HG02642 (cell line): ENCODE data around the gene CAPN3.

ENCODE experiments used
- ATAC-seq: cut with Tn5 transposase; IDR thresholded peaks from one replicate; pipeline ENCODE4 v1.9.1; 2021; ENCODE audit warnings: mild to moderate bottlenecking; ENCODE audit not compliant: unreplicated experiment, poor library complexity

Gene CAPN3

DNA sequence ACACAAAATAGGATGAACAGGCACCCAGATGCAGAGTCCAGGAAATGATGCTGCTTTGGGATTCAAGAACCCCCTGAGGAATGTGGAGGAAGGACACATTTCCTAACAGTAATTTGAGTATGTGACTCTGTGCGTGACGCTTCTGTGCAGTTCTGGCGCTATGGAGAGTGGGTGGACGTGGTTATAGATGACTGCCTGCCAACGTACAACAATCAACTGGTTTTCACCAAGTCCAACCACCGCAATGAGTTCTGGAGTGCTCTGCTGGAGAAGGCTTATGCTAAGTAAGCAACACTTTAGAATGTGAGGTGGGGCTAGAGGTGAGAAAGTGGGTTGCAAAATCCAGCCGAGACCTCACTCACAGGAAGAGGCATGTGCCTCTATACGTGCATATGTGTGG lies 28.3 kb downstream of the CAPN3 start:
- ATAC-seq: no peak

DNA sequence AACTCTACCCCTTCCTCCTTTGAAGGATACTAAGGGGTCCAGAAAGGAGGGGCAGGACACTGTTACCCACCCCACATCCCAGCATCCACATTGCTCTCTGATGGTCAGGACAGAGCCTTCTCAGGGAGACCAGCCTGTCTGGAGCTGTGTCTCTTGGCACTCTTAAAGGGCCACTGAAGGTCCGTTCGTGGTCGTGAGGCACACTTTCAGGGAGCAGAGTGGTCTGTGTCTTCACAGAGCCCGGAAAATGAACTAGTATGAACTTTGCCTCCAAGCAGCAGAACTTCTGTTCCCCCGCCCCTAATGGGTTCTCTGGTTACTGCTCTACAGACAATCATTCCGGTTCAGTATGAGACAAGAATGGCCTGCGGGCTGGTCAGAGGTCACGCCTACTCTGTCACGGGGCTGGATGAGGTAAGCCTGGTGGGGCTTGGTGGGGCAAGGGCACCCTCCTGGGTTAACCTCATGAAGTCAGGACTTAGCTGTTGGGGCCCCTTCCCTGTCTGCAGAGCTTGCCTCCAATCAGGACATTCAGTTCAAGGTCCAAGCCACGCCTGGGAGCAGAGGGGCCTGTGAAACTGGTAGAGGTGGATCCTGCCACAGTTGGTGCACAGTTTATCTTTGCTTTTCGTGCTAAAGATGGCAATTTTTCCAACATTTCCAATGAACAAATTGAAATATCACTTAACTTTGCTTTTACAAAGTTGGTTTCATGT lies 33.2 kb downstream of the CAPN3 start:
- no peak for ATAC-seq

DNA sequence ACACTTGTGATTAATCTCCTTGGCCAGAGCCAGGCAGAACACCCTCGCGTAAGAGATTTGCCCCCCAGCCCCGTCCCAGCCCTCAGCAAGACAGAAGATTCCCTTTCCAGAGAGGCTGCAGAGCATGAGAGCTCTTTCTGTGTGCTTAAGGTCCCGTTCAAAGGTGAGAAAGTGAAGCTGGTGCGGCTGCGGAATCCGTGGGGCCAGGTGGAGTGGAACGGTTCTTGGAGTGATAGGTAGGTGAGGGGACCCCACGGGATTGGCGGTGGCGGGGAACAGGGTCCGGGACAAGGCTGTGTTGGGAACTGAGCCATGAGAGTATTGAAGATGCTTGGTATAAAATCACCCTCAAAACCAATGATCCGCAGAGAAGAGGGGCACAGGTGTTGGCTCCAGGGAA lies 34.8 kb downstream of the CAPN3 start:
- ATAC-seq: no peak

DNA sequence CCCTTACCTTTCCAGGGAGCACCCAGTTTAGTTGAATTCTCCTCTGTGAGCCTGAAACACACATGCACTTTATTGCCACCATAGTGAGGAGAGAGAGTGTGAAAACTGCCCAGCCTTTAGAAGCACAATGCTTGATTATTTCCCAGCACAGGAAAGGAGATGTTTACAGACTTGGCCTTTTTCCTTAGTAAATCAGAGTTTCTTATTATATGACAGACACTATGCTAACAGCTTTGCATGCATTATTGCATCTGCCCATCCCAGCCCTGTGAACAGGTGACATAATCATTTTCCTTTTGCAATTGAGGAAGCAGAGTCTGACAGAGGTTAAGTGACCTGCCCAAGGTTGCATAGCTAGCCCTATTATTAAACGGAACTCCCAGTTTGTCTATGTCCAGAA lies 36.5 kb downstream of the CAPN3 start:
- ATAC-seq: no peak

- ATAC-seq: no peak
Measured at GRCh38 chr15:42401544-42402454, 42.5 kb downstream of the CAPN3 start.

- no peak for ATAC-seq
Measured at GRCh38 chr15:42402455-42403205, 43.3 kb downstream of the CAPN3 start.

GRCh38 chr15:42403389-42403788 lies 44.1 kb downstream of the CAPN3 start:
- ATAC-seq: no peak

GRCh38 chr15:42404461-42405235 lies 45.3 kb downstream of the CAPN3 start:
- no peak for ATAC-seq

GRCh38 chr15:42405863-42406482 lies 46.7 kb downstream of the CAPN3 start:
- no peak for ATAC-seq

DNA sequence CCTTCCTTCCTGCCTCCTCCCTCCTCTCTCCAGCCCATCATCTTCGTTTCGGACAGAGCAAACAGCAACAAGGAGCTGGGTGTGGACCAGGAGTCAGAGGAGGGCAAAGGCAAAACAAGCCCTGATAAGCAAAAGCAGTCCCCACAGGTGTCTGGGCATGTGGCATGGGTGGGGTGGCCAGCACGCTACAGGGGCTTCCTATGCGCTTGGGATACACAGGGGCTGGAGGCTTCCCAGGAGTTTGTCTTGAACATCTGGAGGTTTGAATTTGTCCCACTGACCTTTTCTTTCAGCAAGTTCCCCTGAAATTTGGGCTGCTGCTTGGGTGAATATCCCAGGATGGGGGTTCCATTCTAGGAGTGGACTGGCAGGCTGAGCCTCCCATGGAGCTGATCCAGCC lies 48.9 kb downstream of the CAPN3 start:
- ATAC-seq: no peak

DNA sequence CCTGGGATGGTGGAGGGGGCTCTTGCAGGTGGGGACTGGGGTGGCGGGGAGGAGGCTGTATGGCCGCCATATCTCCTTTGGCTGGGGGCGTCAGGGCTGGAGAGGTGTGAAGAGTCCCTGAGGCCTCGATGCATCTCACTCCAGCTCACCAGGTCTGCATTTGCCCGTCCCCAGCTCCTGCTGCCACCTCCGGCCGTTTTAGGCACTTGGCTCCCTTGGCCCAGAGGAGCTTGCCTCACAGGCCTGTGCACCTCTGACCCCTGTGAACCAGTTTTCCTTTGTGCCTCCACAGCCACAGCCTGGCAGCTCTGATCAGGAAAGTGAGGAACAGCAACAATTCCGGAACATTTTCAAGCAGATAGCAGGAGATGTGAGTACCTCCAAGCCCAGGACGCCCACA lies 49.7 kb downstream of the CAPN3 start:
- no peak for ATAC-seq

- ATAC-seq: no peak
Measured at GRCh38 chr15:42411884-42412283, 52.6 kb downstream of the CAPN3 start.

DNA sequence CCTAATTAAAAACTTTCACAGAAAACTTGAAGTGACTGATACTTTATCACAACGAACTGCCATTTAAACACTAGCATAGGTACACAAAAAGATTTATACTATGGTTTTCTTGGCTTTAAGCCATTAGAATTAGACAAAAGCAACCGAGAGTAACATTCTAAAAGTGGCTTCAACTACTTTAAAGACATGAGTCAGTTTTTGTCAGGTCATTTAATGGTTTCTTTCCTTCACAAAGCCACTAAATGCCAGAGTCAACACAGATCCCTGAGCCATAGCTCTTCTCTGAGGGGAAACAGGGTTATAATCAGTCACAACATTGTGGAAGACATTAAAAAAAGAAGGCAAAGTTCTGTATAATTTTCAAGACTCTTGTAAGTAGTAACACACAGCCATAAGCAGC lies 54.6 kb downstream of the CAPN3 start:
- ATAC-seq: no peak

- no peak for ATAC-seq
Measured at GRCh38 chr15:42419369-42419768, 60.1 kb downstream of the CAPN3 start.

DNA sequence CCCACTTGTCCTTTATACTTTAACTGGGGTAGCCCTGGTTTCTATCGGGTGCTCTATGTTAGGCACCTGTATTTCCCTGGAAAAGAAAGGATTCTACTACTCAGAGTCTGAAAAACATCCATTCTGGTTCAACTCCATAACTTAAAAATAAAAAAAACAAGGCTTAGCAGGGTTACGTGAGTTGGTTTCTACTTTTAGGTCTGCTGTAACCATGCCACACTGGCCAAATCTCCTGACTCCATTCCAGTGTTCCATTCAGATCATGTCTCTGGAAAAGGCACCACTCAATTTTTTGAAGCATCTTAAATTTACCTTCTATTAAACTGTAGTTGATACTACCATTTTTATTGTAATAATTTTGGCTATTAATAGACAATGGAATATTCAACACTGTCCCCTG lies 62.1 kb downstream of the CAPN3 start:
- no peak for ATAC-seq

DNA sequence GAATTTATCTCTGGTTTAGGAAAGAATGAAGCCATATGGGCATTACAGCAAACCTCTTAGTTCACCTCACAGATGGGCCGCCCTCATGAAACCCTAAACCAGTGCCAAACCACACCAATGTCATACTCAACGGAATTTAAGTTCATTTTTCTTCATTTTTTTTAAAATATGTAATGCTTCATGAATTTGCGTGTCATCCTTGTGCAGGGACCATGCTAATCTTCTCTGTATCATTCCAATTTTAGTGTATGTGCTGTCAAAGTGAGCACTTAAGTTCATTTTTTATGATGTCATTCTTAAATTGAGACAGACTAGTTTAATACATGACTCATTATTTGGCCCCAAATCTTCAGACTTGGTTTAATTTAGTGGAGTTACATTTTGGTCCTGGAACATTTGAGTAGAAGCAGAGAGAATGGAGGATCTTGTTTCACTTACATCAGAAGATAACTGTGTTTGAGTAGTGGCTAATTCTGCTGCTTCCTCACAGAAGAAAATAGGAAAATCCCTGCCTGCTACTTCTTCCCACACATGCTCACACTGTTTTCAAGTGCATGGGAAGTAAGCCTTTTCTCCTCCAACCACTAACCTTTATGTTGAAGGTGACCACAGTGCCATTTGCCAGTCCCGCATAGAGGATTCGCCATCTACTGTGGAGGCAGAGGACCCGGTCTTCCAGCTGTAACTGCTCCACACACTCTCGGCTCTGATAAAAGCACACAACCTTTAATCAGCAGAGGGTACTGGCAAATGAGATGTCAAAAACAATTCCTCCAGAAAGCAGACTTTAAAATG lies 68.3 kb downstream of the CAPN3 start:
- ATAC-seq: no peak

GRCh38 chr15:42444415-42445063 lies 85.2 kb downstream of the CAPN3 start:
- no peak for ATAC-seq

GRCh38 chr15:42445551-42445950 lies 86.2 kb downstream of the CAPN3 start:
- ATAC-seq: no peak

GRCh38 chr15:42447599-42447998 lies 88.3 kb downstream of the CAPN3 start:
- ATAC-seq: no peak
